WERI-Rb-1 (cell line): ENCODE results near the gene ECSIT.
"Not testable (repeated sequence)": the region's sequence is repeated elsewhere in the genome, so short reads cannot be mapped to it uniquely, and the experiment has no call there.

Source experiments
- DNase-seq: peaks from one replicate; pipeline ENCODE4 v3.0.0-alpha.2; 2020
- H3K27ac ChIP-seq: fragments of 250-450 bp; sonication (Bioruptor Pico); 2 replicates; pipeline ENCODE4 v1.5.1; 2020; ENCODE audit warnings: mild to moderate bottlenecking, moderate library complexity
- H3K27me3 ChIP-seq: fragments of 250-450 bp; sonication (Bioruptor Pico); 2 replicates; pipeline ENCODE4 v1.5.1; 2021; ENCODE audit warnings: mild to moderate bottlenecking, low read depth, moderate library complexity; ENCODE audit not compliant: insufficient read depth, severe bottlenecking
- H3K36me3 ChIP-seq: fragments of 250-450 bp; sonication (Bioruptor Pico); 2 replicates; pipeline ENCODE4 v1.5.1; 2020; ENCODE audit warnings: mild to moderate bottlenecking, moderate library complexity
- H3K4me3 ChIP-seq: 2 replicates; pipeline ENCODE4 v1.5.1; 2011; ENCODE audit warnings: low read depth, mild to moderate bottlenecking, control low read depth, low read length
- H3K9me3 ChIP-seq: fragments of 250-450 bp; sonication (Bioruptor Pico); 2 replicates; pipeline ENCODE4 v1.5.1; 2021; ENCODE audit warnings: mild to moderate bottlenecking, moderate library complexity; ENCODE audit not compliant: severe bottlenecking
- TF ChIP-seq, protein P1 (sequence below): IDR thresholded peaks from 2 replicates; pipeline ENCODE4 v1.5.1; 2011; ENCODE audit warnings: low read depth, mild to moderate bottlenecking, control low read depth, inconsistent platforms, low read length

The ECSIT gene

DNA sequence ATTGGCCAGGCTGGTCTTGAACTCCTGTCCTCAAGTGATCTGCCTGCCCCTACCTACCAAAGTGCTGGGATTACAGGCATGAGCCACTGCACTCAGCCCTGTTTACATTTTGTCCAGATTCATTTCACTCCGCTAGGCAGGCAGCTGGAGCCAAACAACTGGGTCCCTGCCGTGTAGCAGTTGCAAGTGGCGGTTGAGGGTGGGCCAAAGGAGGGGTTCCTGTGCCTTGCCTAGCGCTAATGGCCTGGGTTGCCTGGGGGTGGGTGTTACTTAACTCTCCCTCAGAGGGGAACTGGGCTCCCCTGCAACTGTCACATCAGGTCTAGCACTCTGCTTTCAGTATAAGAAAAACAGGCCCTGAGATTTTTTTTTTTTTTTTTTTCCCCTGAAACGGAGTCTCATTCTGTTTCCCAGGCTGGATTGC lies 41.1 kb upstream of the ECSIT start:
- DNase-seq: no peak
- H3K27ac ChIP-seq: no peak overlapping the region
- H3K9me3 ChIP-seq: no peaks in the 10 kb centered on the region

DNA sequence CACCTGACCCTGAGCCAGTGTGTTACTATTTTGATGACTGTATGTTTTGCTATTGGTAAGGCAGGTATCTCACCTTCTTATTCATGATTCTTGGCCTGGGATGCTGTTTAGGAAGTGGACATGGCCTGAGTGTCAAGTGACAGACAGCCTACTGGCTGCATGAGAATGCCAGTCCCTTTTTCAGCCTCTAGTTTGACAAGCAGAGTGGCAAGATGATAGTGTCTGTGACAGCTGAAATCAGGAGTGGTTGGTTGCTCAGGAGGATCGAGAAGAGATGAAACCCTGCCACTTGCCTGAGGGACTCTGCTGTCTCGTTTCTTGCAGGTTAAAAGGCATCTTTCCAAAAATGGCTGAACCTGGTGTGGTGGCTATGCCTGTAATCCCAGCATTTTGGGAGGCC lies 37.2 kb upstream of the ECSIT start:
- Histone ChIP-seq H3K4me3 (no peak overlapping the region), H3K27ac (no peak overlapping the region), H3K9me3 (no peaks in the 10 kb centered on the region), H3K27me3 (no peaks in the 10 kb centered on the region), H3K36me3 (no peaks in the 10 kb centered on the region)
- DNase-seq: no peak
- TF ChIP-seq, protein P1, sequence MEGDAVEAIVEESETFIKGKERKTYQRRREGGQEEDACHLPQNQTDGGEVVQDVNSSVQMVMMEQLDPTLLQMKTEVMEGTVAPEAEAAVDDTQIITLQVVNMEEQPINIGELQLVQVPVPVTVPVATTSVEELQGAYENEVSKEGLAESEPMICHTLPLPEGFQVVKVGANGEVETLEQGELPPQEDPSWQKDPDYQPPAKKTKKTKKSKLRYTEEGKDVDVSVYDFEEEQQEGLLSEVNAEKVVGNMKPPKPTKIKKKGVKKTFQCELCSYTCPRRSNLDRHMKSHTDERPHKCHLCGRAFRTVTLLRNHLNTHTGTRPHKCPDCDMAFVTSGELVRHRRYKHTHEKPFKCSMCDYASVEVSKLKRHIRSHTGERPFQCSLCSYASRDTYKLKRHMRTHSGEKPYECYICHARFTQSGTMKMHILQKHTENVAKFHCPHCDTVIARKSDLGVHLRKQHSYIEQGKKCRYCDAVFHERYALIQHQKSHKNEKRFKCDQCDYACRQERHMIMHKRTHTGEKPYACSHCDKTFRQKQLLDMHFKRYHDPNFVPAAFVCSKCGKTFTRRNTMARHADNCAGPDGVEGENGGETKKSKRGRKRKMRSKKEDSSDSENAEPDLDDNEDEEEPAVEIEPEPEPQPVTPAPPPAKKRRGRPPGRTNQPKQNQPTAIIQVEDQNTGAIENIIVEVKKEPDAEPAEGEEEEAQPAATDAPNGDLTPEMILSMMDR: no peak

More for the DNA sequence above, 41.1 kb upstream of the ECSIT start:
- TF ChIP-seq, protein P1: no peak
- no peak overlapping the region for H3K4me3 ChIP-seq
- no peaks in the 10 kb centered on the region for H3K27me3 ChIP-seq
- no peaks in the 10 kb centered on the region for H3K36me3 ChIP-seq

DNA sequence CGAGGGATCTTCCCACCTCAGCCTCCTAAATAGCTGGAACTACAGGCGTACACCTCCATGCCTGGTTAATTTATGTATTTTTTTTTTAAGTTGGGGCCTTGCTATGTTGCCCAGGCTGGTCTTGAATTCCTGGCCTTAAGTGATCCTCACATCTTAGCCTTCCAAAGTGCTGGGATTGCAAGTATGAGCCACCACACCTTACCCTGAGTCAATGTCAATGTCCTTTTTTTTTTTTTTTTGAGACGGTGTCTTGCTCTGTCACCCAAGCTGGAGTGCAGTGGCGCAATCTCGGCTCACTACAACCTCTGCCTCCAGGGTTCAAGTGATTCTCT lies 36.7 kb upstream of the ECSIT start:
- H3K27me3 ChIP-seq, H3K27ac ChIP-seq, DNase-seq, H3K4me3 ChIP-seq, H3K9me3 ChIP-seq, H3K36me3 ChIP-seq: not testable (repeated sequence)

DNA sequence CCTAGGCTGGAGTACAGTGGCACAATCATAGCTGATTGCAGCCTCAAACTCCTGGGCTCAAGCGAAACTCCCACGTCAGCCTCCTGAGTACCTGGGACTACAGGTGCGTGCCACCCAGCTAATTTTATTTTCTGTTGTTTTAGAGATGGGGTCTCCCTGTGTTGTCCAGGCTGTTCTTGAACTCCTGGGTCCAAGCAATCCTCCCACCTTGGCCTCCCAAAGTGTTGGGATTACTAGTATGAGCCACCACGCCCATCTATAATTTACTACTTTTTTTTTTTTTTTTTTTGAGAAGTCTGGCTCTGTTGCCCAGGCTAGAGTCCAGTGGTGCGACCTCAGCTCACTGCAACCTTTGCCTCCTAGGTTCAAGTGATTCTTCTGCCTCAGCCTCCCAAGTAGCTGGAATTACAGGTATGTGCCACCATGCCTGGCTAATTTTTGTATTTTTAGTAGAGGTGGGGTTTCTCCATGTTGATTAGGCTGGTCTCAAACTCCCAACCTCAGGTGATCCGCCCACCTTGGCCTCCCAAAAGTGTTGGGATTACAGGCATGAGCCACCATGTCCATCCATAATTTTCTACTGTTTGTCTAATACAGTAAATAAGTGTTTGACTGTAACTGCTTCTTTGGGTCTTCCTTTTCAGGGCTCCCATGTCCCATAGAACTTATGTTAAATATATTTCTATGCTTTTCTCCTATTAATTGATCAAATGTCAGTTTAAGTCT lies 35.3 kb upstream of the ECSIT start:
- H3K36me3 ChIP-seq, H3K27ac ChIP-seq, H3K9me3 ChIP-seq, DNase-seq, H3K4me3 ChIP-seq, H3K27me3 ChIP-seq: not testable (repeated sequence)

DNA sequence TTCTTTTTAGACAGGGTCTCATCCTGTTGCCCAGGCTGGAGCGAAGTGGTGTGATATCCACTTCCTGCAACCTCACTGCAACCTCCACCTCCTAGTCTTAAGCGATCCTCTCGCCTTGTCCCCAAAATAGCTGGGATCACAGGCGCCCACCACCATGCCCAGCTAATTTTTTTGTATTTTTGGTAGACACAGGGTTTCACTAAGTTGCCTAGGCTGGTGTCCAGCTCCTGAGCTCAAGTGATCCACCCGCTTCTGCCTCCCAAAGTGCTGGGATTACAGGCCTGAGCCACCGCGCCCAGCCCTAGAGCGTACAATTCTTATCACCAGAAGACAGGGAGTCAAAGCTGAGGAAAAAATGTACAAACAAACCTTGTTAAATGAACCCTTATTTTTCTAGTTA lies 34.6 kb upstream of the ECSIT start:
- H3K9me3 ChIP-seq: no peaks in the 10 kb centered on the region
- H3K27me3 ChIP-seq: no peaks in the 10 kb centered on the region
- no peak for DNase-seq
- H3K36me3 ChIP-seq: no peaks in the 10 kb centered on the region
- no peak overlapping the region for H3K27ac ChIP-seq
- TF ChIP-seq, protein P1: no peak
- no peak overlapping the region for H3K4me3 ChIP-seq

DNA sequence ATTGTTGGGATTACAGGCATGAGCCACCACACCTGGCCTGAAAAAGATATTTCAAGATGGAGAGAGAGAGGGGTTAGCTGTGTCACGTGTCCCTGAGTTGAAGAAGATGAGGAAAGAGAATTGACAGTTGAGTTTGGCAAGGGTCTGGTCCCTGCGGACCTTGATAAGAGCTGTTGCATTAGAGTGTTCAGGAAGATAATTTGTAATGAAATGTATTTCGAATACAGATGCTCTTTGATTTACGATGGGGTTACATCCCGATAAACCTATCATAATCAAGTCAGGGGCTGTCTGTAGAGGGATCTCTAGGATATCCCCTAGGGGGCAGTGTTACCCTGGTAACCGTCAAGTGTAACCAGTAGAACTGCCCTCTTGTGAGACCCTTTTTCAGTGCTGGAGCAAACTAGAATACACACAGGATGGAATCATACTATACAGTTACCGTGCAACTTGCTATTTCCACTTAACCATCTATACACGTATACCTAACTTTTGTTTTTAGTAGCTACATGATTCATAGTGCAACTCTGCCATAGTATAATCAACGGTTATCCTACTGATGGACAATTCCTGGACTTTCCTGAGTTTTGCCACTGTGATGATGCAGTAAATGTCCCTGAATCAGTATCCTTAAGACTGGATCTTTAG lies 31.6 kb upstream of the ECSIT start:
- Histone ChIP-seq H3K27ac (no peak overlapping the region), H3K27me3 (no peaks in the 10 kb centered on the region), H3K36me3 (peaks cover 10% of the 10 kb centered on the region), H3K4me3 (no peak overlapping the region), H3K9me3 (no peaks in the 10 kb centered on the region)
- TF ChIP-seq, protein P1: peak; percentile 76
- peak; percentile 79 for DNase-seq
